Activated naive CD8-positive, alpha-beta T cell treated with anti-CD3 and anti-CD28 coated beads, Interleukin-2, amount 10 ng/mL, durations not matched to agents 7 days and 5 days (primary cell): Measurements from ENCODE around the gene RING1. TPM values are rescaled to one million over a fixed set of nuclear protein-coding genes. Genes with fewer than 3 reads are reported as not detected.

ENCODE experiments used
- ATAC-seq: fragments of 150-1000 bp; cut with Tn5 transposase; one replicate; pipeline ENCODE4 v1.10.0; 2021; ENCODE audit warnings: low read depth, moderate library complexity
- POLR2A ChIA-PET: fragments of 350-600 bp; sonication (Branson Sonifier 250); formaldehyde crosslinking; loops from one replicate; lab custom pipeline; 2021; ENCODE audit warnings: antibody characterized with exemption; lab: Charles Lee
- DNase-seq: peaks from one replicate; pipeline ENCODE4 v3.0.0; 2021
- H3K27ac Mint-ChIP-seq: one replicate; pipeline ENCODE4 v1.8.0; 2022; ENCODE audit warnings: mild to moderate bottlenecking, mixed read lengths
- H3K27me3 Mint-ChIP-seq: one replicate; pipeline ENCODE4 v1.8.0; 2022; ENCODE audit warnings: mild to moderate bottlenecking, moderate library complexity, mixed read lengths
- H3K36me3 Mint-ChIP-seq: one replicate; pipeline ENCODE4 v1.8.0; 2021; ENCODE audit warnings: mild to moderate bottlenecking, mixed read lengths
- H3K4me1 Mint-ChIP-seq: one replicate; pipeline ENCODE4 v1.8.0; 2021; ENCODE audit warnings: mixed read lengths
- H3K4me3 Mint-ChIP-seq: one replicate; pipeline ENCODE4 v1.8.0; 2022; ENCODE audit warnings: mild to moderate bottlenecking, moderate library complexity, mixed read lengths
- H3K9me3 Mint-ChIP-seq: one replicate; pipeline ENCODE4 v1.8.0; 2021; ENCODE audit warnings: mixed read lengths
- total RNA-seq, 2 experiments: library from RNA; stranded (reverse); gene quantifications; one replicate each; pipeline ENCODE4 v1.2.3, GENCODE V29; 2021

RING1 gene
- total RNA-seq, 2 experiments from 2014 or later, result 41.2 to 41.8 TPM

- POLR2A ChIA-PET, result no interaction called here
- no peak for ATAC-seq
- no peaks in the 10 kb centered on the region for H3K27me3 Mint-ChIP-seq
- no peaks in the 10 kb centered on the region for H3K9me3 Mint-ChIP-seq
- no peaks in the 10 kb centered on the region for H3K36me3 Mint-ChIP-seq
- no peaks in the 10 kb centered on the region for H3K4me1 Mint-ChIP-seq
- no peak overlapping the region for H3K27ac Mint-ChIP-seq
- no peak overlapping the region for H3K4me3 Mint-ChIP-seq
- DNase-seq, result no peak
Observed at GRCh38 chr6:33168284-33168601, 40.1 kb upstream of the RING1 start.

GRCh38 chr6:33168639-33169038 lies 39.7 kb upstream of the RING1 start:
- POLR2A ChIA-PET, result no interaction called here
- Mint-ChIP-seq H3K9me3 (no peaks in the 10 kb centered on the region), H3K36me3 (no peaks in the 10 kb centered on the region), H3K4me1 (no peaks in the 10 kb centered on the region), H3K27ac (no peak overlapping the region), H3K4me3 (no peak overlapping the region), H3K27me3 (no peaks in the 10 kb centered on the region)
- no peak for ATAC-seq
- no peak for DNase-seq

- Mint-ChIP-seq H3K4me3 (no peak overlapping the region), H3K27me3 (no peaks in the 10 kb centered on the region), H3K4me1 (no peaks in the 10 kb centered on the region), H3K36me3 (no peaks in the 10 kb centered on the region), H3K27ac (peak overlapping the region; percentile 36), H3K9me3 (no peaks in the 10 kb centered on the region)
- DNase-seq (no peak), ATAC-seq (no peak)
- POLR2A ChIA-PET, result no interaction called here
Observed at GRCh38 chr6:33169291-33170175, 38.8 kb upstream of the RING1 start.

- no peak for DNase-seq
- Mint-ChIP-seq H3K27ac (no peak overlapping the region), H3K9me3 (no peaks in the 10 kb centered on the region), H3K4me3 (no peak overlapping the region), H3K27me3 (no peaks in the 10 kb centered on the region), H3K4me1 (no peaks in the 10 kb centered on the region), H3K36me3 (no peaks in the 10 kb centered on the region)
- no peak for ATAC-seq
- POLR2A ChIA-PET, result no interaction called here
Observed at GRCh38 chr6:33170176-33171015, 37.9 kb upstream of the RING1 start.

GRCh38 chr6:33171016-33171879 lies 37.1 kb upstream of the RING1 start:
- DNase-seq, result no peak
- H3K36me3 Mint-ChIP-seq, result no peaks in the 10 kb centered on the region
- ATAC-seq, result no peak
- POLR2A ChIA-PET, result no interaction called here
- no peak overlapping the region for H3K4me3 Mint-ChIP-seq
- no peak overlapping the region for H3K27ac Mint-ChIP-seq
- no peaks in the 10 kb centered on the region for H3K27me3 Mint-ChIP-seq
- H3K4me1 Mint-ChIP-seq, result no peaks in the 10 kb centered on the region
- H3K9me3 Mint-ChIP-seq, result no peaks in the 10 kb centered on the region

- H3K4me1 Mint-ChIP-seq, result no peaks in the 10 kb centered on the region
- H3K36me3 Mint-ChIP-seq, result no peaks in the 10 kb centered on the region
- H3K4me3 Mint-ChIP-seq, result no peak overlapping the region
- no peaks in the 10 kb centered on the region for H3K27me3 Mint-ChIP-seq
- no peak overlapping the region for H3K27ac Mint-ChIP-seq
- DNase-seq (no peak), ATAC-seq (no peak)
- POLR2A ChIA-PET, result no interaction called here
- no peaks in the 10 kb centered on the region for H3K9me3 Mint-ChIP-seq
Observed at GRCh38 chr6:33171880-33172687, 36.2 kb upstream of the RING1 start.

- no peaks in the 10 kb centered on the region for H3K27me3 Mint-ChIP-seq
- ATAC-seq (no peak), DNase-seq (no peak)
- H3K9me3 Mint-ChIP-seq, result no peaks in the 10 kb centered on the region
- POLR2A ChIA-PET, result no interaction called here
- H3K4me3 Mint-ChIP-seq, result no peak overlapping the region
- H3K36me3 Mint-ChIP-seq, result no peaks in the 10 kb centered on the region
- no peak overlapping the region for H3K27ac Mint-ChIP-seq
- no peaks in the 10 kb centered on the region for H3K4me1 Mint-ChIP-seq
Observed at GRCh38 chr6:33172688-33173534, 35.4 kb upstream of the RING1 start.

- Mint-ChIP-seq H3K36me3 (no peaks in the 10 kb centered on the region), H3K4me1 (no peaks in the 10 kb centered on the region), H3K27me3 (no peaks in the 10 kb centered on the region), H3K27ac (no peak overlapping the region), H3K9me3 (no peaks in the 10 kb centered on the region), H3K4me3 (no peak overlapping the region)
- ATAC-seq (no peak), DNase-seq (no peak)
- POLR2A ChIA-PET, result interaction anchor here (1.4 kb wide), 1 partner anchor 24 kb away, joined by 3 read pairs; no protein-coding TSS in a partner anchor
Observed at GRCh38 chr6:33173535-33174180, 34.6 kb upstream of the RING1 start.

GRCh38 chr6:33174784-33175183 lies 33.5 kb upstream of the RING1 start:
- no peaks in the 10 kb centered on the region for H3K9me3 Mint-ChIP-seq
- H3K27ac Mint-ChIP-seq, result no peak overlapping the region
- H3K36me3 Mint-ChIP-seq, result no peaks in the 10 kb centered on the region
- ATAC-seq (no peak), DNase-seq (no peak)
- H3K27me3 Mint-ChIP-seq, result no peaks in the 10 kb centered on the region
- no peaks in the 10 kb centered on the region for H3K4me1 Mint-ChIP-seq
- POLR2A ChIA-PET, result interaction anchor here (1.4 kb wide), 1 partner anchor 23 kb away, joined by 3 read pairs; no protein-coding TSS in a partner anchor
- no peak overlapping the region for H3K4me3 Mint-ChIP-seq

GRCh38 chr6:33175436-33176069 lies 32.7 kb upstream of the RING1 start:
- POLR2A ChIA-PET, result no interaction called here
- no peaks in the 10 kb centered on the region for H3K36me3 Mint-ChIP-seq
- no peak for DNase-seq
- H3K4me1 Mint-ChIP-seq, result no peaks in the 10 kb centered on the region
- H3K4me3 Mint-ChIP-seq, result no peak overlapping the region
- H3K27ac Mint-ChIP-seq, result peak overlapping the region; percentile 4
- ATAC-seq, result no peak
- peaks cover 2% of the 10 kb centered on the region for H3K27me3 Mint-ChIP-seq
- no peaks in the 10 kb centered on the region for H3K9me3 Mint-ChIP-seq

- Mint-ChIP-seq H3K27ac (no peak overlapping the region), H3K9me3 (no peaks in the 10 kb centered on the region), H3K4me1 (no peaks in the 10 kb centered on the region), H3K36me3 (no peaks in the 10 kb centered on the region), H3K4me3 (no peak overlapping the region), H3K27me3 (peaks cover 2% of the 10 kb centered on the region)
- DNase-seq, result no peak
- no peak for ATAC-seq
- POLR2A ChIA-PET, result no interaction called here
Observed at GRCh38 chr6:33176906-33177305, 31.4 kb upstream of the RING1 start.
